Spleen (tissue), 7 donors: ENCODE results near the gene PIPOX.

ENCODE experiments used
- CTCF ChIP-seq, 11 experiments: fragments of 200-600 bp in 7 of 11; fragments of 450-650 bp in 4 of 11; sonication (generic) in 4 of 11; IDR thresholded peaks in 8 of 11; conservative IDR thresholded peaks in 3 of 11; 1 replicate in 7 of 11; 2 replicates in 4 of 11; pipeline versions ENCODE4 v1.4.0 to v1.8.0; 2016 to 2021; ENCODE audit warnings: antibody characterized with exemption in 11 of 11, inconsistent platforms in 4 of 11, mild to moderate bottlenecking in 1 of 11
- POLR2AphosphoS5 ChIP-seq, 3 donors: sonication (generic); formaldehyde crosslinking; IDR thresholded peaks; one replicate each; pipeline ENCODE4 v1.5.1; 2017; ENCODE audit warnings: antibody characterized with exemption in 3 of 3
- donor health status: DM: no; HTN: no; CAD: no; lungs with moderate emphysema.
- donor health status: DM: no; HTN: no; CAD: no.
- donor health status: DM: no; HTN: no; CAD: no.

GRCh38 chr17:29038085-29038795 lies 4.7 kb upstream of the PIPOX start:
- TF ChIP-seq POLR2AphosphoS5 (IDR thresholded peaks at IDR 0.05), result no peak
- no peak for TF ChIP-seq CTCF (IDR thresholded peaks at IDR 0.05 in 8 of 11, conservative IDR thresholded peaks at IDR 0.05 in 3 of 11)
